RWPE2 (cell line): ENCODE measurements around the gene PTHLH.

Experiments used
- ATAC-seq: fragments of 200-7000 bp; cut with Tn5 transposase; 3 replicates; pipeline ENCODE4 v1.9.1; 2021; ENCODE audit warnings: low read depth
- DNase-seq: peaks from one replicate; pipeline ENCODE4 v3.0.0-alpha.2; 2020; ENCODE audit warnings: low spot score
- H3K27ac ChIP-seq: fragments of 450-650 bp; 2 replicates; pipeline ENCODE4 v1.5.1; 2017; ENCODE audit warnings: mild to moderate bottlenecking; ENCODE audit not compliant: poor library complexity, severe bottlenecking
- H3K27me3 ChIP-seq: fragments of 250-450 bp; sonication (Bioruptor Pico); 2 replicates; pipeline ENCODE4 v1.5.1; 2021; ENCODE audit warnings: mild to moderate bottlenecking, moderate library complexity; ENCODE audit not compliant: insufficient read depth, poor library complexity, severe bottlenecking
- H3K36me3 ChIP-seq: fragments of 250-450 bp; sonication (Bioruptor Pico); 2 replicates; pipeline ENCODE4 v1.5.1; 2020; ENCODE audit warnings: low read depth, mild to moderate bottlenecking, moderate library complexity
- H3K4me1 ChIP-seq: fragments of 250-450 bp; sonication (Bioruptor Pico); 2 replicates; pipeline ENCODE4 v1.5.1; 2021; ENCODE audit warnings: mild to moderate bottlenecking, moderate library complexity; ENCODE audit not compliant: insufficient read depth, poor library complexity, severe bottlenecking
- H3K4me3 ChIP-seq: fragments of 250-450 bp; sonication (Bioruptor Pico); 2 replicates; pipeline ENCODE4 v1.5.1; 2021; ENCODE audit warnings: mild to moderate bottlenecking, moderate library complexity; ENCODE audit not compliant: severe bottlenecking
- H3K9me3 ChIP-seq: fragments of 250-450 bp; sonication (Bioruptor Pico); 2 replicates; pipeline ENCODE4 v1.5.1; 2021; ENCODE audit warnings: mild to moderate bottlenecking, moderate library complexity; ENCODE audit not compliant: severe bottlenecking
- TF ChIP-seq, protein P1 (sequence below): fragments of 450-650 bp; IDR thresholded peaks from one replicate; pipeline ENCODE4 v1.5.1; 2017; ENCODE audit warnings: mild to moderate bottlenecking, moderate library complexity; ENCODE audit not compliant: poor library complexity, severe bottlenecking

The PTHLH gene

DNA sequence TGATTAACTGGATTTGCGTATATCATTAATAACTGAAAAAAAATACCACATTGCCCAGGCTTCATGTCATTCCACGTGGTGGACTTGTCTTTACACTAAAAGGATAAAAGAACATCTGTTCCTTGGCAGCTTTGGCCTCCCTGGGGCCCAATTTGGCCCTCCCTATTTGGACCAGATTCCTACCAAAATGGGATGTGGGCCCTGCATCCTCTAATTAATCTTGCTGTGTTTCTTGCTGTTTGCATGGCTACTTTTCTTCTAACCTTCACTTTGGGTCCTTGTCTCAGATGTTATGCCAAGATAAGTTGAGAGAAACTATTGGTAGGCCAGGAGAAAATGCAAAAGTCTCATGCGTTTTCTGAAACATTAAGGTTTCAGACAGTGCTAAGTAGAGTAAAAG, 57.5 kb downstream of the PTHLH start:
- Histone ChIP-seq H3K36me3 (no peaks in the 10 kb centered on the region), H3K27me3 (no peaks in the 10 kb centered on the region), H3K27ac (no peak overlapping the region), H3K4me1 (no peaks in the 10 kb centered on the region), H3K9me3 (no peaks in the 10 kb centered on the region), H3K4me3 (no peak overlapping the region)
- DNase-seq (no peak), ATAC-seq (no peak)
- TF ChIP-seq, protein P1, sequence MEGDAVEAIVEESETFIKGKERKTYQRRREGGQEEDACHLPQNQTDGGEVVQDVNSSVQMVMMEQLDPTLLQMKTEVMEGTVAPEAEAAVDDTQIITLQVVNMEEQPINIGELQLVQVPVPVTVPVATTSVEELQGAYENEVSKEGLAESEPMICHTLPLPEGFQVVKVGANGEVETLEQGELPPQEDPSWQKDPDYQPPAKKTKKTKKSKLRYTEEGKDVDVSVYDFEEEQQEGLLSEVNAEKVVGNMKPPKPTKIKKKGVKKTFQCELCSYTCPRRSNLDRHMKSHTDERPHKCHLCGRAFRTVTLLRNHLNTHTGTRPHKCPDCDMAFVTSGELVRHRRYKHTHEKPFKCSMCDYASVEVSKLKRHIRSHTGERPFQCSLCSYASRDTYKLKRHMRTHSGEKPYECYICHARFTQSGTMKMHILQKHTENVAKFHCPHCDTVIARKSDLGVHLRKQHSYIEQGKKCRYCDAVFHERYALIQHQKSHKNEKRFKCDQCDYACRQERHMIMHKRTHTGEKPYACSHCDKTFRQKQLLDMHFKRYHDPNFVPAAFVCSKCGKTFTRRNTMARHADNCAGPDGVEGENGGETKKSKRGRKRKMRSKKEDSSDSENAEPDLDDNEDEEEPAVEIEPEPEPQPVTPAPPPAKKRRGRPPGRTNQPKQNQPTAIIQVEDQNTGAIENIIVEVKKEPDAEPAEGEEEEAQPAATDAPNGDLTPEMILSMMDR, result no peak

DNA sequence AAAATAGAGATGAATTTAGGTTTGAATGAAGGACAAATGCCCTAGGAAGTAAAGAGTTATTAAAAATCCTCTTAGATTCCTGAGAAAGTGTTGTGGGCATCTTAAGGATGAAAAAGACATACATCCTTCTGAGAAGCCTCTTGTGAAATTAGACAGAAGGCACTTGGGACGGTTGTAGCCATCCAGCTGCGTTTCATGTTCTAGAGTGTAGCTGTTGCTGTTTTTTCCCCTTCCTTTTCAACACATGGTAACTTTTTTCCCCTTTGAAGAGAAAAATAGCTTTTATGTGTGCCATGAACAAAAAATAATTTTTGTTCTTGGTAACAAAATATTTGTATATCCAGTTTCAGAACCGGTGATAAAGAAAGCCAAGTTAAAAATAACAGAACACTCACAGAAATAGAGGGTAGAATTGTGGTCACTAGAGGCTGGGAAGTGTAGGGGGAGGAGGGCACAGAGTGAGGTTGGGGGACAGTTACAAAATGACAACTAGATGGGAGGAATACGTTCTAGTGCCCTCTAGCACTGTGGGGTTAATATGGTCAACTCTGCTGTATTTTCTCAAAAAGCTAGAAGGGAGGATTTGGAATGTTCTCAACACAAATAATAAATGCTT, 58.4 kb downstream of the PTHLH start:
- Histone ChIP-seq H3K4me3 (no peak overlapping the region), H3K27me3 (no peaks in the 10 kb centered on the region), H3K9me3 (no peaks in the 10 kb centered on the region), H3K27ac (no peak overlapping the region), H3K36me3 (no peaks in the 10 kb centered on the region), H3K4me1 (no peaks in the 10 kb centered on the region)
- ATAC-seq (no peak), DNase-seq (no peak)
- TF ChIP-seq, protein P1, result no peak

DNA sequence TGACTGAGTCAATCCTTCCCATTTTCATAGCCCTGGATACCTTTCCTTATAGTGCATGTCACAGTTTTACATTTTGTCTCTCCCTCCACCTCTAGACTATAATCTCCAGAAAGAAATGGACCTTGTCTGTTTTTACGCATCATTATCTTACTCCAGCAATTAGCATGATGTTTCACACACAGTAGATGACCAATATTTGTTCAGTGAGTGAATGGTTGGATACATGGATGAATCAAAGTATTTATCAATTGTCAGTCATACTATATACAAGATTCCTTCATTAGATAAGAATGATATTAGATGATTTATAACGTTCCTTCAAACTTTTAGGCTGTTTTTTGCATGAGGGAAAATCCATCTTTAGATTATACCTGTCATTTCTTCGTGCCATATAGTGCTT, 61.1 kb downstream of the PTHLH start:
- DNase-seq, result no peak
- Histone ChIP-seq H3K27me3 (no peaks in the 10 kb centered on the region), H3K36me3 (no peaks in the 10 kb centered on the region), H3K27ac (no peak overlapping the region), H3K4me3 (no peak overlapping the region), H3K9me3 (no peaks in the 10 kb centered on the region), H3K4me1 (no peaks in the 10 kb centered on the region)
- ATAC-seq, result no peak
- TF ChIP-seq, protein P1, result no peak
